SU-DHL-6 (cell line): Measurements from ENCODE around the gene CPNE5.

Experiments
- H2AFZ ChIP-seq: fragments of 200-600 bp; sonication (generic); 2 replicates; pipeline ENCODE4 v1.6.1; 2014; ENCODE audit warnings: low read depth, mild to moderate bottlenecking, moderate library complexity, mixed read lengths, antibody characterized with exemption, low read length; ENCODE audit not compliant: severe bottlenecking
- H3F3A ChIP-seq: fragments of 200-600 bp; shearing (Covaris generic); 2 replicates; pipeline ENCODE4 v1.6.0; 2016; ENCODE audit warnings: antibody characterized with exemption, mild to moderate bottlenecking; ENCODE audit not compliant: insufficient read depth
- H3K27ac ChIP-seq: fragments of 200-600 bp; sonication (generic); 2 replicates; pipeline ENCODE4 v1.5.1; 2016; ENCODE audit warnings: low read depth, mild to moderate bottlenecking, low read length, moderate library complexity, mixed read lengths
- H3K27me3 ChIP-seq: fragments of 200-600 bp; sonication (generic), shearing (Covaris generic); 2 replicates; pipeline ENCODE4 v1.6.0; 2014; ENCODE audit warnings: mild to moderate bottlenecking, low read length
- H3K36me3 ChIP-seq: fragments of 200-600 bp; sonication (generic); 2 replicates; pipeline ENCODE4 v1.6.1; 2014; ENCODE audit warnings: mild to moderate bottlenecking, low read length, mixed read lengths
- H3K4me2 ChIP-seq: fragments of 300-600, 200-600 bp; shearing (Covaris generic), sonication (generic); 2 replicates; pipeline ENCODE4 v1.6.0; 2014; ENCODE audit warnings: low read length, low read depth, mild to moderate bottlenecking; ENCODE audit not compliant: poor library complexity, severe bottlenecking
- H3K4me3 ChIP-seq: fragments of 200-600 bp; sonication (generic); 2 replicates; pipeline ENCODE4 v1.5.1; 2014; ENCODE audit warnings: antibody characterized with exemption, low read length, mild to moderate bottlenecking, mixed read lengths; ENCODE audit not compliant: insufficient read depth, poor library complexity, severe bottlenecking
- H3K79me2 ChIP-seq: fragments of 200-600 bp; sonication (generic); 2 replicates; pipeline ENCODE4 v1.6.1; 2014; ENCODE audit warnings: mild to moderate bottlenecking, low read length, moderate library complexity; ENCODE audit not compliant: insufficient read depth
- H3K9ac ChIP-seq: fragments of 200-600 bp; sonication (generic); 2 replicates; pipeline ENCODE4 v1.7.0; 2014; ENCODE audit warnings: mild to moderate bottlenecking, low read length
- H3K9me2 ChIP-seq: fragments of 200-600 bp; sonication (generic); replicated peaks from 2 replicates; pipeline ENCODE4 v1.6.1; 2014; ENCODE audit warnings: low read length; ENCODE audit not compliant: insufficient read depth
- H3K9me3 ChIP-seq: fragments of 200-600 bp; sonication (generic); 2 replicates; pipeline ENCODE4 v1.6.1; 2014; ENCODE audit warnings: low read length, mixed read lengths; ENCODE audit not compliant: insufficient read depth
- H4K20me1 ChIP-seq: fragments of 200-600 bp; sonication (generic); 2 replicates; pipeline ENCODE4 v1.6.1; 2014; ENCODE audit warnings: low read depth, mild to moderate bottlenecking, antibody characterized with exemption, low read length, moderate library complexity, mixed read lengths
- EZH2phosphoT487 ChIP-seq: fragments of 200-600 bp; sonication (generic), shearing (Covaris generic); conservative IDR thresholded peaks from 2 replicates; pipeline ENCODE4 v1.6.1; 2018; ENCODE audit warnings: mild to moderate bottlenecking, antibody characterized with exemption, low read length, moderate library complexity, mixed read lengths
- TF ChIP-seq, protein P1 (sequence below): fragments of 200-600 bp; sonication (generic); IDR thresholded peaks from one replicate; pipeline ENCODE4 v1.5.1; 2017; ENCODE audit warnings: antibody characterized with exemption, mild to moderate bottlenecking, low read length, moderate library complexity; ENCODE audit not compliant: insufficient read depth, poor library complexity, severe bottlenecking

CPNE5 gene

GRCh38 chr6:36797653-36798052 lies 41.6 kb downstream of the CPNE5 start:
- H4K20me1 ChIP-seq: no peaks in the 10 kb centered on the region
- H2AFZ ChIP-seq: no peak overlapping the region
- no peaks in the 10 kb centered on the region for H3K9me3 ChIP-seq
- H3K9me2 ChIP-seq: no peaks in the 10 kb centered on the region
- no peaks in the 10 kb centered on the region for H3F3A ChIP-seq
- H3K79me2 ChIP-seq: no peaks in the 10 kb centered on the region
- no peak overlapping the region for H3K9ac ChIP-seq
- H3K36me3 ChIP-seq: no peaks in the 10 kb centered on the region
- H3K4me2 ChIP-seq: no peak overlapping the region
- no peak overlapping the region for H3K27ac ChIP-seq
- TF ChIP-seq EZH2phosphoT487: no peak
- TF ChIP-seq, protein P1, sequence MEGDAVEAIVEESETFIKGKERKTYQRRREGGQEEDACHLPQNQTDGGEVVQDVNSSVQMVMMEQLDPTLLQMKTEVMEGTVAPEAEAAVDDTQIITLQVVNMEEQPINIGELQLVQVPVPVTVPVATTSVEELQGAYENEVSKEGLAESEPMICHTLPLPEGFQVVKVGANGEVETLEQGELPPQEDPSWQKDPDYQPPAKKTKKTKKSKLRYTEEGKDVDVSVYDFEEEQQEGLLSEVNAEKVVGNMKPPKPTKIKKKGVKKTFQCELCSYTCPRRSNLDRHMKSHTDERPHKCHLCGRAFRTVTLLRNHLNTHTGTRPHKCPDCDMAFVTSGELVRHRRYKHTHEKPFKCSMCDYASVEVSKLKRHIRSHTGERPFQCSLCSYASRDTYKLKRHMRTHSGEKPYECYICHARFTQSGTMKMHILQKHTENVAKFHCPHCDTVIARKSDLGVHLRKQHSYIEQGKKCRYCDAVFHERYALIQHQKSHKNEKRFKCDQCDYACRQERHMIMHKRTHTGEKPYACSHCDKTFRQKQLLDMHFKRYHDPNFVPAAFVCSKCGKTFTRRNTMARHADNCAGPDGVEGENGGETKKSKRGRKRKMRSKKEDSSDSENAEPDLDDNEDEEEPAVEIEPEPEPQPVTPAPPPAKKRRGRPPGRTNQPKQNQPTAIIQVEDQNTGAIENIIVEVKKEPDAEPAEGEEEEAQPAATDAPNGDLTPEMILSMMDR: no peak
- H3K27me3 ChIP-seq: no peaks in the 10 kb centered on the region
- no peak overlapping the region for H3K4me3 ChIP-seq

GRCh38 chr6:36797055-36797454 lies 42.2 kb downstream of the CPNE5 start:
- no peak overlapping the region for H3K4me2 ChIP-seq
- TF ChIP-seq, protein P1: no peak
- TF ChIP-seq EZH2phosphoT487: no peak
- no peak overlapping the region for H2AFZ ChIP-seq
- no peak overlapping the region for H3K9ac ChIP-seq
- H3K27ac ChIP-seq: no peak overlapping the region
- no peaks in the 10 kb centered on the region for H3F3A ChIP-seq
- no peaks in the 10 kb centered on the region for H3K36me3 ChIP-seq
- H3K9me3 ChIP-seq: no peaks in the 10 kb centered on the region
- no peaks in the 10 kb centered on the region for H3K27me3 ChIP-seq
- no peak overlapping the region for H3K4me3 ChIP-seq
- no peaks in the 10 kb centered on the region for H4K20me1 ChIP-seq
- no peaks in the 10 kb centered on the region for H3K9me2 ChIP-seq
- H3K79me2 ChIP-seq: no peaks in the 10 kb centered on the region

GRCh38 chr6:36794713-36795065 lies 44.6 kb downstream of the CPNE5 start:
- TF ChIP-seq EZH2phosphoT487: no peak
- TF ChIP-seq, protein P1: no peak
- H3K36me3 ChIP-seq: no peaks in the 10 kb centered on the region
- H3K27me3 ChIP-seq: no peaks in the 10 kb centered on the region
- H3K9me3 ChIP-seq: no peaks in the 10 kb centered on the region
- H4K20me1 ChIP-seq: no peaks in the 10 kb centered on the region
- H3K4me2 ChIP-seq: no peak overlapping the region
- no peak overlapping the region for H2AFZ ChIP-seq
- H3K27ac ChIP-seq: no peak overlapping the region
- no peaks in the 10 kb centered on the region for H3K79me2 ChIP-seq
- no peaks in the 10 kb centered on the region for H3F3A ChIP-seq
- no peak overlapping the region for H3K4me3 ChIP-seq
- no peak overlapping the region for H3K9ac ChIP-seq
- H3K9me2 ChIP-seq: no peaks in the 10 kb centered on the region
